Measurements from ENCODE around the gene FAM118B. TPM values are rescaled to one million over a fixed set of nuclear protein-coding genes. Genes with fewer than 3 reads are reported as not detected.

The FAM118B gene
- total RNA-seq, 1 experiment from 2014 or later: 19.8 TPM

DNA sequence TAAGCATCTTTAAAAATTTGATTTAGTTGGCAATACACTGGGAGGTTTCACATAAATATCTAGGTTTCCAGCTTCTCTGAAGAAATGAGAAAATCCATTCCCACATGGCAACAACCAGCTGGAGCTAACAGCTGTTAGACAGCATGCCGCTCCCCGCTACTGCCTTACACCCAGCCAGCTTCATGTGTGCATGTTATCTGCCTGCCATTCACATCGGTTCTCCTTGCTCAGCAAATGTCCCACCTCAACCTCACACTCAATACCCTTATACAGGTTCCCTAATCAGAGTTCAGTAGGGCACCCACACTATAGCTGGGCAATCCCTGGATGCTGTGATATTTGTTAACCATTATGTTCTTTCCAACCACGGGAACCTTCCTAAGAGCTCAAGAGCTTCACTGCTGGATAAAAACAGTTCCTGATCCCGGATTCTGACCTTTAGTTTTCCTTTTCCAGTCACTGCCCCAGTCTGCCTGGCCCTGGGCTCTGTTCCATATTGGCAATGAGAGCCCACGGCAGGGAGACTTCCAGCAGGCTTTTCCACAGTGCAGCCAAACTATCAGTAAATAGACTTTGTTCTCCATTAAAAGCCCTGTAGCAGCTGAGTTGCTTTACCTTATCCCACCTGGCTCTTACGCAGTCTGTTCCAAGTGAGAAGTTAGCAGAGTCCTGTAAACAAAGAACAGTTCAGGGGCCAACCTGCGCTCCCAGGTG is 8.8 kb upstream of the FAM118B start:
- H3K4me3 ChIP-seq: no peak overlapping the region
- no peak for DNase-seq
- no peaks in the 10 kb centered on the region for H3K27me3 ChIP-seq
- peaks cover 91% of the 10 kb centered on the region for H3K36me3 ChIP-seq
- no peaks in the 10 kb centered on the region for H3K9me3 ChIP-seq

DNA sequence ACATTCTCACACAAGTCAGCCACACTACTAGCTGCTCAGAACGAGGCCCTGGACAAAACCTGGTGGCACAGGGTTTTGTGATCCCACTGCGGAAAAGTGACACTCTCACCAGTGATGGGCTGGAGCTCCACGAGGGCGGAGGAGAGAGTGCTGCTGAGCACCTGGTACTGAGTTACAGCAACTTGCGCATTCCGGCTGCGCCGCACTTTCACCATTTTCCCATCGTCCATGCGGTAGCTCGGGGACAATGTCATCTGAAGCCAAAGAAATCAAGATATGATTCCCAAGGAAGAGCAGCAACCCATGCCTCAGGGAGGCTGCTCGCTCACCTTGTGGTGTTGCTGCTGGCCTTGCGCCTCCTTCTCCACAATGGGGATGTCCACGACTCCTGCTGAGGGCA is 6.2 kb upstream of the FAM118B start:
- Histone ChIP-seq H3K36me3 (peaks cover 92% of the 10 kb centered on the region), H3K4me3 (no peak overlapping the region), H3K27me3 (no peaks in the 10 kb centered on the region)

DNA sequence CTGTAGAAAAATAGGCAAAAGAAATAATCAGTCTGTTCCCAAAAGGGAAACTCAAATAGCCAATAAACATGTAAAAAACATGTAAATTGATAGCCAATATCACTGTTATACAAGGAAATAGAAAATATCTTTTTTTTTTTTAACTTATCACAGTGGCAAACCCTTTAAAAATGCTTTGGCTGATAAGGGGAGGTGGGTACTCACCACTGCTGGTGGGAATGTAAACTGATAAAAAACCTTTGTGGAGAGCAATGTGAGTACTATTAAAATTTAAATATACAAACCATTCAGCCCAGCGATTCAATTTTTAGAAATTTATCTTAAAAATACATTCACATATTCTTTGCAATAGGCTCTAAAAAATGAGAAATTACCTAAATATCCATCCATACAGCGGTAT is 3.7 kb upstream of the FAM118B start:
- Histone ChIP-seq H3K36me3 (peaks cover 70% of the 10 kb centered on the region), H3K9me3 (no peaks in the 10 kb centered on the region), H3K4me3 (no peak overlapping the region), H3K27me3 (no peaks in the 10 kb centered on the region)
- DNase-seq: no peak

More for the DNA sequence above, 6.2 kb upstream of the FAM118B start:
- DNase-seq: no peak
- H3K9me3 ChIP-seq: no peaks in the 10 kb centered on the region

DNA sequence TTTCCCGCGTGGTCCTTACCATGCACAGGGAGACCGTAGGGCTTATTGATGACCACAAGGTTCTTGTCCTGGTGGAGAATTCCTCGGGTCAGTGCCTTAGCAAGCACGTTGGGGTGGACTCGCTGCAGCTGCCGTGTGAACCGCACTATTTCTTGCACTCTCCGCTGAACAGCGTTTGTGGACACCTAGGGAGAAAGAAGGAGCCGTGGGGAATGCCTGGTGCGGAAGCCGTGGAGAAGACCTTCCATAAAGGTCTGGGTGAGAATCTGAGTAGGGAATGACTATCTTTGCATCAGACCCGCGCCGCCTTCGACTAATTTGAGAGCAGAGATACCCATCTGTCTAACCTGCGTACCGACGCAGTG is 729 bp upstream of the FAM118B start:
- no peaks in the 10 kb centered on the region for H3K27me3 ChIP-seq
- no peak for DNase-seq
- H3K4me3 ChIP-seq: peak overlapping the region; percentile 98

DNA sequence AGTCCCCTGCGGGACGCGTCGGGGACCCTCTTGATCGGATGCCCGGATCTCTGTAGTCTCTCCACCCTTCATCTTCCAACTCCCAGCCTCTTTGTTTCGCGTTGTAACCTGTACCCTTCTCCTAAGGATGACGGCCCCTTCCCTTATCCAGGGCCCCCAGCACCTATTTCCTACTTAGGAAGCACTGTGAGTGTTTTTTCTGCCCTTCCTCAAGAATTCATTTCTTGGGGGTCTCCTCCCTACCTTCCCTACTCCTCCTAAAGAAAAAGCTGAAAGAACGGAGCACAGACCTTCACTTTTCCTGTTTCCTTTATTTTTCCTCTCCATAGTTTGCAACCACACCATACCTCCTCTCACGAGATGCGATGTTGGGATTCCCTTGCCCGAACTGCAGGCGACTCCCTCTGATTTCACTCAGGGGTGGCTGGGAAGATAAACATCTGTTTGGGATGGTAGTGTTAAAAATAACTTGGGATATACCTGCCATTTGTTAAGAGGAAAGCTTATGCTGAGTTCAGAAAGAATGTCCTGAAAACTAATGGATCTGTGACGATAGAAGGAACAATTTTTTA is 593 bp downstream of the FAM118B start:
- Histone ChIP-seq H3K9me3 (no peaks in the 10 kb centered on the region), H3K36me3 (peaks cover 27% of the 10 kb centered on the region), H3K4me3 (peak overlapping the region; percentile 98), H3K27me3 (no peaks in the 10 kb centered on the region)
- no peak for DNase-seq

More for the DNA sequence above, 729 bp upstream of the FAM118B start:
- Histone ChIP-seq H3K9me3 (no peaks in the 10 kb centered on the region), H3K36me3 (peaks cover 40% of the 10 kb centered on the region)

DNA sequence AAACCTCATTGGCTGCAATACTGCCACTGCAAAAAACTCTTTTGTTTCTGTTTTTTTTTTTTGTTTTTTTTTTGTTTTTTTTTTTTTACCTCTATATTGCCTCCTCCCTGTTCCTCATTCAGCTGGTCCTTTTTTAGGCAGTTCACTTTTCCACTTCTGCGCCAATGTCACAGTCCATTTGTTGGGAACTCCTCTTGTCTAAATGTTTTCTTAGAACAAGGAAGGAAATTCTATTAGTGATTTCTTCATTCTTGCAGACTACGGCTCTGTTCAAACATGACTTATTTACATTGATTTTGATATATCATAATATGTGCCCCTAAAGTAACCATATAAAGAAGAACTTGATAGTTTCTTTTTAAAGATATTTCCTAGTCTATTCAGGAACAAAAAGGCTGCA is 2.9 kb downstream of the FAM118B start:
- Histone ChIP-seq H3K4me3 (no peak overlapping the region), H3K36me3 (peaks cover 8% of the 10 kb centered on the region), H3K27me3 (no peaks in the 10 kb centered on the region), H3K9me3 (no peaks in the 10 kb centered on the region)
- no peak for DNase-seq

DNA sequence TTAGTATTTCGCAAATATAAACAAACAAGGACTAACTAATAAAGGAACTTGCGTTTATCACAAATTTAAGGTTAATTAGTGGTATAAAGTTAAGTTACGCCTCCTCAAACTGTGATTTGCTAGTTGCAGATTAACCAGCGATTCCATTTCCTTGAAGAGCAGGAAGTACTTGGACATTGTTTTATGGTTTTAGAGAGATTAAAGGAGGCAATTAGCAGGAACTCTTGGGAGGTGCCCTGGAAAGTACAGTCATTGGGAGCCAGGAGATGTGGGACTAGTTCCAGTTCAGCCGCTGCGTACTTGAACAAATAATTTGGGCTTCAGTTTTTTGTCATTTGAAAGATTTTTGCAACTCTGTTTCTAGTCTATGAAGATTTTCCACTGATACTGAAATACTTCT is 3.3 kb downstream of the FAM118B start:
- H3K4me3 ChIP-seq: no peak overlapping the region
- peaks cover 4% of the 10 kb centered on the region for H3K36me3 ChIP-seq
- DNase-seq: no peak
- no peaks in the 10 kb centered on the region for H3K27me3 ChIP-seq
- H3K9me3 ChIP-seq: no peaks in the 10 kb centered on the region

DNA sequence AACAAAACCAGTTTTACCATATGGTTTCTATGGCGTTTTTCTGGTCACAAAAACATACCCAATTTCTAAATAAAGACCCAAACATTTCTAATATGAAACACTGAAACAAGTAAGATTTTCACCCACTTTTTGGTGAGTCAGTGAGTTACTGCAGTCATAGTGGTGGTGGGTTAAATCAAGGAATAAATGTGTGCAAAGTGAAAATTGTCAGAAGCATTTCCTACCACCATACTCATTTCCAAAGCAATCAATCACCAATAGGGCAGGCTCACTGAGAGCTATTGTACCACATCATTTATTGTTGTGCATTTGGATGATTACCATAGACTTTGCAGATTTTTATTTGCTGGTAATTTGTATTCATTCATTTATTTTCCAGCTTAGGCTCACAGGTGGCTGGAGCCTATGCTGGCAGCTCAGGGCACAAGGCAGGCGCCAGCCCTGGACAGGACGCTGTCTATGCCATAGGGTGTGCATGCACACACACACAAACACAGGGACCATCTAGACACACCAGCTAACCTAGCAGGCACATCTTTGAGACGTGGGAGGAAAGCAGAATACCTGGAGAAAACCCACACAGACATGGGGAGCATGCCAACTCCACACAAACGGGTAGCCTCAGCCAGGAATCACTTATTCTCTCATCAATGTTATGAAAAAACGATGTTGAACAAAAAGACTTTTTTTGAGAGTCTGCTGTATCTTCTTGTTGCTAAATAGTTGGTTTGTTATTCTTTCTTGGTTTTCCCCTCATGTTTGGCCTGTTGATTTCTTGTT is 5.1 kb downstream of the FAM118B start:
- no peak overlapping the region for H3K4me3 ChIP-seq
- no peak for DNase-seq

DNA sequence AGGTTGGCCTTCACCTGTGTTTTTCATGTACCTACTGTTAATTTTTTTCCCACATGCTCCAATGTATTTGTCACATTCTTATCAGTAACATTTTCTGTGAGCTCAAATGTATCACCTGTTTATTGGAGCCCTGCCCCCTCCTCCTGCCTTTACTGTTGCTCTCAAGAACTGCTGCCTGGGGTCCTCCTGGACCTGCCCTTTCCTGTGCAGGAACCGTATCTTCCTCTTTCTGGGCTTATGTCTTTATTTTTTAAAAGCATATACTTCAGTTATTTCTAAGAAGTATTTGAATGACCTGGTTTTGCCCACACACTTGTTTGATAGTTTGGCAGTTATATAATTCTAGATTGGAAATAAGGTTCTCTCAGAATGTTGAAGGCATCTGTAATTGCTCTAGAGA is 5.9 kb downstream of the FAM118B start:
- Histone ChIP-seq H3K36me3 (no peaks in the 10 kb centered on the region), H3K9me3 (no peaks in the 10 kb centered on the region), H3K27me3 (no peaks in the 10 kb centered on the region), H3K4me3 (no peak overlapping the region)
- DNase-seq: no peak

More for the DNA sequence above, 5.1 kb downstream of the FAM118B start:
- H3K27me3 ChIP-seq: no peaks in the 10 kb centered on the region
- no peaks in the 10 kb centered on the region for H3K36me3 ChIP-seq
- H3K9me3 ChIP-seq: no peaks in the 10 kb centered on the region

DNA sequence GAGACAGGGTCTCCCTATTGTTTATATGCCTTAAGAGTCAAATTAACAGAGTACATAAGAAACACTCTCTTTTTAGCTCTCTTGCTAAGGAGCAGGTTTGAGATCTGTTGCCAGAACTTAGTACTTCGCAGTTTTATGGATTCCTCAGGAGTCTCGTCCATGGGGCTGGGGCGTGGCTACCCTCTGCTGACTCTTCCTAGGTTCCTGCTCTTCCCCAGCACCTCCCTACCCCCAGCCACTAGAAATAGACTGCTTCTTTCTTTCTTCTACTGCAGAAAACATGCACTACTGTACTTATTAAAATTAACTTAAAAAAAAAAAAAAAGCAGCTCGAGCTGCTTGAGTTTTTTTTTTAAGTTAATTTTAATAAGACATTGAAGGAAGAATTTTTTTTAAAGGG is 8.0 kb downstream of the FAM118B start:
- no peak for DNase-seq
- H3K4me3 ChIP-seq: no peak overlapping the region
- no peaks in the 10 kb centered on the region for H3K36me3 ChIP-seq
- no peaks in the 10 kb centered on the region for H3K27me3 ChIP-seq
- H3K9me3 ChIP-seq: no peaks in the 10 kb centered on the region

DNA sequence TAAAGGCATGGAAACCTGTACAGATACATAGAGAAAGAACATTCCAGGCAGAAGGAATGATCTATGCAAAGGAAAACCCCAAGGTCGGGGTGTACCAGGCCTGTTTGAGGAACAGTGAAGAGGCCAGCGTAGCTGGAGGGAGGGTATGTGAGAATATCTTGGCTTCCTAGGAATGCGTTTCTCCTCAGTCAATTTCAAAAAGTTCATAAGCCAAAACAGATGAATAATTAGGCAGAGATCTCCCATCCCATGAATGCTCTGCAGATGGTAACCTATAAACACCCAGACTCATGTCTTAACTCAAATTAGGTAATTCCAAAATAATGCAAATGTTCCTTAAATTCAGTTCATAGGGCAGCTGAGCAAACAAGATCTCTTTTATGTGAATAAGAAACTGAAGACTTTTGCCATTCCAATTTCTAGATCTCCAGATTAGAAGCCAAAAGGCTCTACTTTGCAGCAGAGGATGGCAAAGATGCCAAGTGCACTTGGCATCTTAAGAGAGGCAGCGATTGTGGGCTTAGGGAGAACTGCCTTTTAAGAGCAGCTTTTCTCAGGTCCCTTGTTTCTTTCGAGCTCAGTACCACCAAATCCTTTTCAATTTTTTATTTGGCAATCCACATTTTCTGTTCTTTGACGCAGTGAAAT is 13.2 kb downstream of the FAM118B start:
- no peak overlapping the region for H3K4me3 ChIP-seq
- no peaks in the 10 kb centered on the region for H3K36me3 ChIP-seq
- no peaks in the 10 kb centered on the region for H3K27me3 ChIP-seq
- no peaks in the 10 kb centered on the region for H3K9me3 ChIP-seq
- DNase-seq: no peak

DNA sequence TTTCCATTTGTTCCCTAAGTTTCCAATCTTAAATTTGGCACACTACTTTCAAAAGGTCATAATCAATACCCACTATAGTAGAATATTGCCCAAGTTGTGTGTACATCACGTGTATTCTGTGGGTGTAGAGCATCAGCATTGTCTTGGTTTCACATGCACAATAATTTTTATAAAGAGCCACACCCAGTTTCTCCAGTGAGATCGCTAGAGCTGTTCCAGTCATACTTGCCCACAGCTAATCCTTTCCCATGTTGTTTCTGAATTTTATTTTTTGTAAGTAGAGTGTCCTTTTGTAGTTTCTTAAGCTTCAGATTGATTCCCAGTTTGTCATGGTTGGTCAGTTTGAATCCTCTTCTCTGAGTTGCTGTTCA is 13.7 kb downstream of the FAM118B start:
- no peaks in the 10 kb centered on the region for H3K27me3 ChIP-seq
- DNase-seq: no peak
- H3K9me3 ChIP-seq: no peaks in the 10 kb centered on the region
- no peak overlapping the region for H3K4me3 ChIP-seq
- H3K36me3 ChIP-seq: no peaks in the 10 kb centered on the region

DNA sequence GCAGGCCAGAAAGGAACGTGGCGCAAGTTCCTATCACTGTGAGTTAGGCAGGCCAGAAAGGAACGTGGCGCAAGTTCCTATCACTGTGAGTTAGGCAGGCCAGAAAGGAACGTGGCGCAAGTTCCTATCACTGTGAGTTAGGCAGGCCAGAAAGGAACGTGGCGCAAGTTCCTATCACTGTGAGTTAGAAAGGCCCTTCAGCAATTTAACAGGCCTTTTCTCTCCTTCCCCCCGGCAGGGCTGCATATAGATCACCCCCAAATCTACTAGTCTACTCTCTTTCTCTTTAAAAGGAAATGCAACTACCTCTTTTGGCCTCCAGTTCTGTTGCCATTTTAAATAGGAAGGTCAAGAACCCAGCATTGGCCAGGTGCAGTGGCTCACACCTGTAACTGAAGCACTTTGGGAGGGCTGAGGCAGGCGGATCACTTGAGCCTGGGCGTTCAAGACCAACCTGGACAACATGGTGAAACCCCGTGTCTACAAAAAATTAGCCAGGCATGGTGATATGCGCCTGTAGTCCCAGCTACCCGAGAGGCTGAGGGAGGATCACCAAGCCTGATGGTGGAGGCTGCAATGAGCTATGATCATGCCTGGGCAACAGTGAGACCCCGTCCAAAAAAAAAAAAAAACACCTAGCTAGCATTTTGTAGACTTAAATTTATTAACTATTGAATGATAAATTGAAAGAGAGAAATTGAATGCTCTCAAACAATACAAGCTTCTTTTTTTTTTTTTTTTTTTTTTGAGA is 14.9 kb downstream of the FAM118B start:
- Histone ChIP-seq H3K4me3 (no peak overlapping the region), H3K36me3 (no peaks in the 10 kb centered on the region), H3K9me3 (no peaks in the 10 kb centered on the region), H3K27me3 (no peaks in the 10 kb centered on the region)
- no peak for DNase-seq

DNA sequence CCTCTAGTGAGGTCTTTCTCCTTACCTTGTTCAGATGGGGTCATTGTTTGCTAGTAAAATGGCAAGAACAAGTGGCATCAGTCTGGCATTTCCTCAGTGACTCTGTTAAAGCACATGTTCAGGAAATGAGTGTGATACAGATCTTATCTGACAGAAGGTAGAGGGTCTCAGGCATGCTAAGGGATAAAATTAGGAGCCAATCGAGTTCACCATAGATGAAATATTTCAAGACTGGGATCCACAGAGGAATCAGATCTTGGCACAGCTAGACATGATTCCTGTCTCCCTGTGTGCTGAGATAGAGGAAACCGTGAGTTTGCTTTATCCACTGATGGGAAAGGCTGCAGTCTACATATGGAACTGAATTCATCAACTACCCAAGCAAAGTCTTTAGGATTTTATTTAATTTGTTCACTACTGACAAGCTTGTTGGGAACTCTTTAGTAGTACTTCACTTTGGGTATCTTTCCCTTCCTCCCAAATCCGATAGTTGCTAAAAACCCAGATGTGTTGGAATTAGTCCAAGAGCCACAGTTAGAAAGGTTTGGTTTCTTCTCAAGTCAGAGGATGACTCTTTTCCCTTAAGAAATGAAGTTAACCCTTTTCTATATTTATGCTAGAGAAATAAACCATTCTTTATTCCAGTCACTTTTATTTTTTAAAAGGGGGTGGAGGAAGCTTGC is 18.4 kb downstream of the FAM118B start:
- DNase-seq: no peak
- Histone ChIP-seq H3K9me3 (no peaks in the 10 kb centered on the region), H3K27me3 (no peaks in the 10 kb centered on the region), H3K4me3 (no peak overlapping the region), H3K36me3 (no peaks in the 10 kb centered on the region)

DNA sequence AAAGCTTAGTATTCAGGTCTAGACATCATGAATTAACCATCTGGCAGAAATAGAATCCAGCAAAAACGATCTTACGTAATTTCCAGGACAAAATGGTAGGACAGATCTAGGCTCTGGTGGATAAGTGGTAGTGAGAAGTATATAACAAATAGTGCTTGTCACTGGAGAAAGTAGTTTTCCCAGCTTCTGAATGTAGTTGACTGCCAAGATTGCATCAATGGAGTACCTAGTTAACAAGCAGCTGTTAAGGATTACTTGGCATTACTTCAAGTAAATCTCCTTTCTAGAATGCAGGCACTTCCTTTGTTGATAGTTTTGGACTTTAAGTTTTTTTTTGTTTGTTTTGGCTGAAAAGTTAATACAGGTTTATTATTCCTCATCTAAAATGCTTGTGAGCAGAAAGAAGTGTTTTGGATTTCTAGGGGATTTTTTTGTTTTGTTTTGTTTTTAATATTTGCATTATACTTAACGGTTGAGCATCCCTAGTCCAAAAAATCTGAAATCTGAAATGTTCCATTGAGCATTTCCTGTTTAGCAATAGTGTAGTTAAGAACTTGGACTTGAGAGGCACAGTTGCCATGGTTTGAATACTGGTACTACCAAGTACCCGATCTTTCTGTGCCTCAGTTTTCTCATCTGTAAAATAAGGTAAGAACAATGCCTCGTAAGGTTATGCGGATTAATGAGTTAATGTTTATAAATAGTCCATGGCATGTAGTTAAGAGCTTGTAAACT is 20.3 kb downstream of the FAM118B start:
- H3K27me3 ChIP-seq: no peaks in the 10 kb centered on the region
- DNase-seq: no peak
- H3K9me3 ChIP-seq: no peaks in the 10 kb centered on the region
- H3K4me3 ChIP-seq: no peak overlapping the region
- H3K36me3 ChIP-seq: peaks cover 8% of the 10 kb centered on the region

DNA sequence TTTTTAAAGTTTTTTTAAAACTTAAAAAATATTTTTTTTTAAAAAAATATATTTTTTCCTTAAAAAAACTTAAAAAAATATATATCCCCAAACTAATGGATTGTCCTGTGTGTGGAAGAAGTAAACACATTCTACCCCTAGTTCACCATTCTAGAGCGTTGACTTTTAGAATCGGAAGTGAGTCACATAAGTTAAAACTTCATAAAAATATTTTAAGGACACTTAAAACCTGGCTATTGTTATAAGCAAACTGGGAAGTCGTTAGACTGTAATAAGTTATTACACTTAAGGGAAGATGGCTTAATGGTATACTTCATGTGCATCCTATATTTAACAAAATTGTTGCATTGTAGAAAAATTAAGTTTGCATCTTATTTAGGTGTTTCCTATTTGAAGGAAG is 21.1 kb downstream of the FAM118B start:
- peaks cover 8% of the 10 kb centered on the region for H3K36me3 ChIP-seq
- no peak for DNase-seq
- no peaks in the 10 kb centered on the region for H3K9me3 ChIP-seq
- no peaks in the 10 kb centered on the region for H3K27me3 ChIP-seq
- no peak overlapping the region for H3K4me3 ChIP-seq
